A673 (cell line): ENCODE results near the gene GALNTL6.

Experiments
- EZH2 ChIP-seq: fragments of 200-600 bp; sonication (generic); IDR thresholded peaks from 2 replicates; pipeline ENCODE4 v1.6.1; 2017; ENCODE audit warnings: borderline replicate concordance, low read depth, mild to moderate bottlenecking, mixed read lengths, antibody characterized with exemption, low read length; ENCODE audit not compliant: poor library complexity, severe bottlenecking
- TF ChIP-seq, protein P1 (sequence below): fragments of 300-800, 200-600 bp; sonication (generic); conservative IDR thresholded peaks from 2 replicates; pipeline ENCODE4 v1.5.1; 2017; ENCODE audit warnings: low read depth, mild to moderate bottlenecking, antibody characterized with exemption, low read length, moderate library complexity, mixed read lengths

DNA sequence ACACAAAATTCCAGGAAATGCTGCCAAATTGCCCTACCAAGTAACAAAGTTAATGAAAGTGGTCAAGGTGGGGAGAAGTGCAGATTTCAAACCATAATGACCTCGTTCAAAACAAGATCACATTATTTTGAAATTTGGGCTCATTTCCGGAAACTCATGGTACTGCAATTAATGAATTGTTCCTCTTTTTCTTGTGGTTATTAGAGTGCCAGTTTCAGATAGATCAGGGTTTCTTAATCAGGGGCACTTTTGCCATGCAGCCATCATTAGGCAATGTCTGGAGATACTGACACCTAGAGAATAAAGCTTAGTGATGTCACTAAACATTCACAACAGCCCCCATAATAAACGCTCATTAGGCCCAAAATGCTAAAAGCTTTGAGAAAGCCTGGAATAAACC, 973.9 kb downstream of the GALNTL6 start:
- TF ChIP-seq, protein P1, sequence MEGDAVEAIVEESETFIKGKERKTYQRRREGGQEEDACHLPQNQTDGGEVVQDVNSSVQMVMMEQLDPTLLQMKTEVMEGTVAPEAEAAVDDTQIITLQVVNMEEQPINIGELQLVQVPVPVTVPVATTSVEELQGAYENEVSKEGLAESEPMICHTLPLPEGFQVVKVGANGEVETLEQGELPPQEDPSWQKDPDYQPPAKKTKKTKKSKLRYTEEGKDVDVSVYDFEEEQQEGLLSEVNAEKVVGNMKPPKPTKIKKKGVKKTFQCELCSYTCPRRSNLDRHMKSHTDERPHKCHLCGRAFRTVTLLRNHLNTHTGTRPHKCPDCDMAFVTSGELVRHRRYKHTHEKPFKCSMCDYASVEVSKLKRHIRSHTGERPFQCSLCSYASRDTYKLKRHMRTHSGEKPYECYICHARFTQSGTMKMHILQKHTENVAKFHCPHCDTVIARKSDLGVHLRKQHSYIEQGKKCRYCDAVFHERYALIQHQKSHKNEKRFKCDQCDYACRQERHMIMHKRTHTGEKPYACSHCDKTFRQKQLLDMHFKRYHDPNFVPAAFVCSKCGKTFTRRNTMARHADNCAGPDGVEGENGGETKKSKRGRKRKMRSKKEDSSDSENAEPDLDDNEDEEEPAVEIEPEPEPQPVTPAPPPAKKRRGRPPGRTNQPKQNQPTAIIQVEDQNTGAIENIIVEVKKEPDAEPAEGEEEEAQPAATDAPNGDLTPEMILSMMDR = no peak
- TF ChIP-seq EZH2 = no peak
